Renal pelvis (tissue), 4 donors: Measurements from ENCODE around the gene ZNF410. TPM values are rescaled to one million over a fixed set of nuclear protein-coding genes. Genes with fewer than 3 reads are reported as not detected.
A peak's percentile ranks its signal among the peaks of the same experiment; 100 is the strongest.

Experiments used
- DNase-seq: peaks from one replicate; pipeline ENCODE4 v3.0.0-alpha.2; 2013
- polyA plus RNA-seq, 3 donors: library from polyadenylated mRNA; unstranded; fragments of 120-200 nt; gene quantifications; one replicate each; pipeline ENCODE4 v1.2.1, GENCODE V29; 2013; ENCODE audit not compliant: insufficient read length in 3 of 3

Gene ZNF410
- polyA plus RNA-seq, 3 donors = 53.3 to 68.1 (median 56.1) TPM

GRCh38 chr14:73944432-73945158, 57.9 kb downstream of the ZNF410 start:
- no peak for DNase-seq

GRCh38 chr14:73945159-73945670, 58.6 kb downstream of the ZNF410 start:
- DNase-seq = no peak

DNA sequence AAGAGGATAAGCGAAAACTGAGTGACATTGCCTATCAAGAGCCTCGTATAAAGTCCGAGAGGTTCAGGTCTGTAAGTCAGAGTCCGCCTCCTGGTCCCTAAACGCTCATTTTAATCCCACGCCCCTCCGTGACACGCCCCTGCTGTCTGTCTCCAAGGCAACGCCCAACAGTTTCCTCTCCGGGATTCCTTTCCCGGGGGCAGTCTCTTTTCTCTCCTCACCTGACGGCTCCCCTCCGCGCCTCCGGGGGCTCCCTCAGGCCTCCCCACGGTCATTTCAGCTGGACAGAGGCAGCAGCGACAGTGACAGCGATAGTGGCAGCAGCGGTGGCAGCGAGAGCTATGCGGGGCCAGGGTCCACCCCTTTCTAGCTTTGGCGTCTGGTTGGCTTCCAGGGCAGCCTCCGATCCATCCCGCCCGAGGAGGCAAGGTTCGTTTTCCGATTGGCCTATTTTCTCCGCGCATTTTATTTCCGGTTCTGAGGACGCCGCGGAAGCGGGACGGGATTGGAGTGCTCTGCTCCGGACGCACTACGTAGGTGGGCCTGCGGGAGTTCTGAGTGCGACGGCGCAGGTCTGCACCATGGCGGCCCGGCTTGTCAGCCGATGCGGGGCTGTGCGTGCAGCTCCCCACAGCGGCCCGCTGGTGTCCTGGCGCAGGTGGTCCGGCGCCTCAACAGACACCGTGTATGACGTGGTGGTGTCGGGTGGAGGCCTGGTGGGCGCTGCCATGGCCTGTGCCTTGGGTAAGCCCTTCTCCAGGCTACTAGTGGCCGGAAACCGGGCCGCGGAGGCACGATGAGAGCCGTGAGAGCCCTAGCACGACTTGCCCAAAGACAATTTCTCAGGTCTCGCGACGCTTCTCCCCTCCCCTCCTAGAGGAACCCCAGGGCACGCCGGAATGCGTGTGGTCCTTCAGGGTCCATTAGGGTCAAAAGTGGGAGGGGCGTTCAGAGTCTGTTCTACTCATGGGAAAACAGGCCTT, 63.4 kb downstream of the ZNF410 start, which contains the start of the genes COQ6 and FAM161B:
Gene COQ6 (plus strand): TSS at position 551 of the 983 bp plus-strand sequence. CDS start 31 bp downstream, at position 582.
Gene FAM161B (minus strand): TSS at position 343 of the 983 bp plus-strand sequence. CDS start 68 bp downstream, at position 275.
- peak; percentile 98 for DNase-seq

DNA sequence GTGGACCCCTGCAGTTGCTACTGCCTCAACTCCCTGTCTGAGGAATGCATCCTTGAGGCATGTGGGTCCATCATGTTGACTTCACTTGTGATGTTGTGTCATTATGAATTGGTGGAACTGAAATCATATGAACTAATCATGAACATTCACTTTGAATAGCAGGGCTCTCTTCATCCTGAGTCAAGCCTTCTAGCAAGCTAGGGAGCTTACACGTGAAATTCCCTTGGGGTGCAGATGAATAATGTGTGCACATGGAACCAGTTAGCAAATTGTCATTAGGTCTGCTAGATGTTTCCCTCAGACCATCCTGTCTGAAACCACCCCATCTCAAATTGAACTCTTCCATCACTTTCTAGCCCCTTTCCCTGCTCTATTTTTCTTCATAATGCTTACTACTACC, 67.1 kb downstream of the ZNF410 start:
- DNase-seq = no peak

DNA sequence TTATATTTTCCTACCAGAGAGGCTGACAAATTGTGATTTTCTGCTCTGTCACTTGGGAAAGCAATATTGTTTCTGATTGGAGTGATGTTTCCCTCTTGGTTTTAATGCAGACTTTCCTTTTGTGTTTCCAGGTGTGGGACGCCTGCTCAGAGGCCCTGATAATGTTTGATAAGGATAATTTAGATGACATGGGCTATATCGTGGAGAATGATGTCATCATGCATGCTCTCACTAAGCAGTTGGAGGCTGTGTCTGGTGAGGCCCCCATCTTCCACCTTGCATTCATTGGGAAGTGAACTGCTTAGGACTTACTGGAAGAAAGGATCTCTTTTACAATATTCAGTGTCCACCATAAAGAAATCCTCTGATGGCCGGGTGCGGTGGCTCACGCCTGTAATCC, 69.0 kb downstream of the ZNF410 start:
- DNase-seq = no peak

DNA sequence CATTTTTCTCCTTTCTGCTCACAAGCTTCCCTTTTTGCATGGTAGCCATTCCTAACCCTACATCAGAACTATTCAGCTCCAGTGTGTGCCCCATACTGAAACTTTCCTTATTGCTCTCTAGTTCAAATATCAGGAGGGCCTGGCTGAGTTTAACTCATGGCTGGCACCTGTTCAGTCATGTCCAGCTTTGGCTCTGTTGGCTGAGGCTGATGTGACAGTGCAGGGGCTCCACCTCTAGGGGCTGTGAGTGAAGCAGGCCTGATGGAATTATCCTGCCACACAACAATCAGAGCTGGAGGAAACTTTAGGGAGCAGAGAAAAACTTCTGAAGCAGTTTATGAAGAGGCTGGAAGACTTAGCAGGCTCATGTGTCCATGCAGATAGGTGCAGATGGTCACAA, 71.9 kb downstream of the ZNF410 start:
- DNase-seq = no peak

GRCh38 chr14:73961192-73961591, 74.5 kb downstream of the ZNF410 start:
- DNase-seq = no peak

DNA sequence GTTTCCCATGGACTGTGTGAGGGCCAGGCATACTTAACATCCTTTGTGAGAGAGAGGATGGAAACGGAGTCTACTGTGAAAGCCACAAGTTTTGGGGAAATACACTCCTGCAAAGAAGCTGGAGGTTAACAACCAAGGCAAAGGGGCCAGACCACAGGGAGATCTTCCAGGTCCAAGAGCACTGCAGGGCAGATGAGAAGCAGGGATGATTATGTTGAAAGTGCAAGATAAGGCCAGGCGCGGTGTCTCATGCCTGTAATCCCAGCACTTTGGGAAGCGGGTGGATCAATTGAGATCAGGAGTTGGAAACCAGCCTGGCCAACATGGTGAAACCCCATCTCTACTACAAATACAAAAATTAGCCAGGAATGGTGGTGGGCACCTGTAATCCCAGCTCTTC, 78.6 kb downstream of the ZNF410 start:
- no peak for DNase-seq

DNA sequence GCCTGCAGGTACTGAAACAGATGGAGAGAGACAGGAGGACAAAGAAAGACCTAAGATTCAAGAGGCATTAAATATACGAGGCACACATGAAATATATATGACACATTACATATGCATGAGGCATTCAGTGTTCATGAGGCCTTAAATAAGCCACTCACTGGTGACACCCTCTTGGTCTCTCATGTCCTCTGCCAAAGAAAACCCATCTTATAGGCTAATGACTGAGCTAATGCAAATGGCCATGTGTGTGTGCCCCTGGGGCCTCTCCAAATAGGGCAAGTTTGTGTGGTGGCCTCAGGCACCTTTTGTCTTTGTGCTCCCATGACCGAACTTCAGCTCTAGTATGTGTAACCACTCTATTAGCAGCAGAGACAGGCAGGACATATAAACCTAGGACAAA, 82.2 kb downstream of the ZNF410 start:
- DNase-seq = no peak

DNA sequence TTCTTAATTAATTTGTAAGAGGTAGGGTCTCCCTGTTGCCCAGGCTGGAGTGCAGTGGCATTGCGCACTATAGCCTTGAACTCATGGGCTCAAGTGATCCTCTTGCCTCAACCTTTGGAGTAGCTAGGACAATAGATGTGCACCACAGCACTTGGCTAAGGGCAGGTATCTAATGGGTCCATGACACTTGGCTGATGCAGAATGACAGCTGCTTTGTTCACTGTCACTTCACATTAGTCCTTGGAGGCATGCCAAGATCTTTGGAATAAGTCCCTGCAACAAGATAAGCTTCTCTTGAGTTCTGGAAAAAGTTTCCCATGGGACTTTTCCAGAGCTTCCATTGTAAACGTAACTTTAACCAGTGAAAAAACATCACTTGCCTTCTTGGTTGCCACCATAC, 86.8 kb downstream of the ZNF410 start:
- DNase-seq = no peak

DNA sequence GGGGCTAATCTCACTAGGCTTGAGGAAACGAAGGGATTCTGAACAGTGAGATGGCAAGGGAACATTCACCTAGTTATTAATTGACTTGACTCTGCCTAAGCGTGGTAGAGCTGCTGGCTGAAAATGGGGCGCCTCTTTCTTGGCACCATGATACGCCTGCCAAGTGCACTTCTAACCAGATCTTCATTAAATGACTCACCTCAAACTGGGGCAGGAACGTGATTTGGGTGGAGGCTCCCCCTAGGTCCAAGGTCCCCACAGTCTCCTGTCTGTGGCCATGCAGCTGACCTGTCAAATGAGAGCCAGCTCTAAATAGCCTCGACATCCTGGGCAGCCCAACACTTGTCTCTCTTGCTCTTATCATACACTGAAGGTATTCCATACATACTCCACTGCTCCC, 89.5 kb downstream of the ZNF410 start:
- no peak for DNase-seq

DNA sequence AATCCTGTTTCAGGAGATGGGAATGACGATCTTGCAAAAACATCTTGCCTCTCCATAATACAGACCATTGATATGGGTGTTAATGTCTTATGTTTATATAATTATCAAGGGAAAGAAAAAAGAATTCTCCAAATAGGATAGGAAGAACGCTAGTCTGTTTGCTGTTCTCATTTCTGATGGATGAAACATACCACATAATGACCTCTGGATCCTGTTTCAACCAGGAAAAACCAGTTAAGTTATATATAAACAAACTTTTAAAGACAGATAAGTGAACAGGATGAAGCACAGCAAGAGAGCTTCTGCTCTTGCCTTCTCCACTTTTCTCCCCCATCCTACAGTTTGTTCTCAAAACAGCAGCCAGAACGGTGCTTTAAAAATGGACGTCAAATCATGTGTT, 91.2 kb downstream of the ZNF410 start:
- DNase-seq = no peak

Other genes with a start within 250 kb of the ZNF410 start
- 10 to 100 TPM; 16.5 to 22.5 (median 21.8) TPM for gene DNAL1, start 241.9 kb upstream of the ZNF410 start, polyA plus RNA-seq
- 10 to 100 TPM; 85.6 to 97.2 (median 86.4) TPM for gene PNMA1, start 172.5 kb upstream of the ZNF410 start, polyA plus RNA-seq
- 10 to 100 TPM; 13.4 to 37.4 (median 19.4) TPM for gene PTGR2, start 35.0 kb upstream of the ZNF410 start, polyA plus RNA-seq
- gene FAM161B, start 63.2 kb downstream of the ZNF410 start, polyA plus RNA-seq = 10 to 100 TPM; 10.6 to 15.8 (median 11.8) TPM
- 10 to 100 TPM; 28.3 to 41.2 (median 40.4) TPM for gene COQ6, start 63.4 kb downstream of the ZNF410 start, polyA plus RNA-seq
- gene ENTPD5, start 132.4 kb downstream of the ZNF410 start, polyA plus RNA-seq = 10 to 100 TPM; 50.3 to 72.1 (median 69.6) TPM
- gene BBOF1, start 132.5 kb downstream of the ZNF410 start, polyA plus RNA-seq = 10 to 100 TPM; 14.4 to 21.4 (median 19.9) TPM
- gene ALDH6A1, start 197.6 kb downstream of the ZNF410 start, polyA plus RNA-seq = 100 to 1,000 TPM in 2 of 3 donors, 10 to 100 TPM in 1; 93.8 to 130 (median 122) TPM
- 10 to 100 TPM; 15.1 to 18.4 (median 17.3) TPM for gene LIN52, start 198.1 kb downstream of the ZNF410 start, polyA plus RNA-seq